ENCODE data around the gene C14orf180. TPM values are rescaled to one million over a fixed set of nuclear protein-coding genes. Genes with fewer than 3 reads are reported as not detected.

The C14orf180 gene
- polyA plus RNA-seq, 2 of the 4 experiments (the other 2 are of a cell fraction), result not detected

- CTCF ChIA-PET, result interaction anchor here (1.5 to 3.9 kb wide), 3 partner anchors 12 to 415 kb away, joined by 5 to 32 read pairs (median 20); no protein-coding TSS in a partner anchor
Observed at GRCh38 chr14:104552738-104553125, 26.8 kb upstream of the C14orf180 start.

GRCh38 chr14:104553166-104554087, 26.1 kb upstream of the C14orf180 start:
- DNase-seq (ENCODE audit: low read depth in 1 of 2, low spot score in 1 of 2) (no peak), ATAC-seq (no peak), FAIRE-seq (no peak)
- H3K4me1 ChIP-seq, result no peaks in the 10 kb centered on the region
- no peak overlapping the region for H3K27ac ChIP-seq
- no peaks in the 10 kb centered on the region for H3K9me3 ChIP-seq
- WGBS (ENCODE audit: missing lambda C conversion rate), result 46% methylated on average over 26 of the region's 30 CpGs
- ChIA-PET CTCF (interaction anchor here (0.7 to 3.9 kb wide), 5 partner anchors 11 to 459 kb away, joined by 3 to 32 read pairs (median 3); no protein-coding TSS in a partner anchor), POLR2A (interaction anchor here (1.4 kb wide), 1 partner anchor 11 kb away, joined by 3 read pairs; no protein-coding TSS in a partner anchor)
- no peak overlapping the region for H3K4me2 ChIP-seq
- TF ChIP-seq SREBF2 (IDR thresholded peaks at IDR 0.05) (no peak), TFCP2L1 (CRISPR knock-in tag; IDR thresholded peaks at IDR 0.05) (no peak), RFX5 (IDR thresholded peaks at IDR 0.05) (no peak), CTCF (IDR thresholded peaks at IDR 0.05) (no peak), CBX8 (IDR thresholded peaks at IDR 0.05) (no peak), BCL3 (IDR thresholded peaks at IDR 0.05) (no peak), RAD21 (conservative IDR thresholded peaks at IDR 0.05 in 1 of 2, IDR thresholded peaks at IDR 0.05 in 1 of 2) (no peak)
- H3K4me3 ChIP-seq, result no peak overlapping the region

More at GRCh38 chr14:104552738-104553125, 26.8 kb upstream of the C14orf180 start:
- POLR2A ChIA-PET, result no interaction called here
- TF ChIP-seq FOXS1 (CRISPR knock-in tag; IDR thresholded peaks at IDR 0.05), result no peak
- TF ChIP-seq MAX (IDR thresholded peaks at IDR 0.05), result no peak
- Histone ChIP-seq H3K27ac (no peak overlapping the region), H3K4me1 (no peaks in the 10 kb centered on the region), H3K9me3 (no peaks in the 10 kb centered on the region), H3K4me3 (no peak overlapping the region), H3K4me2 (no peak overlapping the region)
- ATAC-seq (no peak), DNase-seq (ENCODE audit: low read depth in 1 of 2, low spot score in 1 of 2) (no peak), FAIRE-seq (no peak)
- 28% methylated on average over 8 of the region's 9 CpGs for WGBS (ENCODE audit: missing lambda C conversion rate)

- ChIA-PET POLR2A (interaction anchor here (1.4 kb wide), 1 partner anchor 10 kb away, joined by 3 read pairs; no protein-coding TSS in a partner anchor), CTCF (interaction anchor here (1.0 to 3.9 kb wide), 6 partner anchors 10 to 477 kb away, joined by 3 to 32 read pairs (median 4); no protein-coding TSS in a partner anchor)
- no peak overlapping the region for H3K4me2 ChIP-seq
- H3K27ac ChIP-seq, result no peak overlapping the region
- no peak overlapping the region for H3K4me3 ChIP-seq
- 61% methylated on average over 9 of the region's 12 CpGs for WGBS (ENCODE audit: missing lambda C conversion rate)
- DNase-seq (ENCODE audit: low read depth in 1 of 2, low spot score in 1 of 2) (no peak), FAIRE-seq (no peak), ATAC-seq (no peak)
- no peaks in the 10 kb centered on the region for H3K9me3 ChIP-seq
- no peaks in the 10 kb centered on the region for H3K4me1 ChIP-seq
- no peak for TF ChIP-seq MAFK (IDR thresholded peaks at IDR 0.05; ENCODE audit: partially characterized antibody)
- TF ChIP-seq ATOH8 (CRISPR knock-in tag; IDR thresholded peaks at IDR 0.05; ENCODE audit: low read depth), result no peak
- TF ChIP-seq MYC (IDR thresholded peaks at IDR 0.05; ENCODE audit: borderline replicate concordance, low read length), result no peak
- no peak for TF ChIP-seq RCOR1 (IDR thresholded peaks at IDR 0.05; ENCODE audit: low read depth, low read length)
- TF ChIP-seq ZSCAN20 (CRISPR knock-in tag; IDR thresholded peaks at IDR 0.05), result no peak
- TF ChIP-seq EHF (CRISPR knock-in tag; IDR thresholded peaks at IDR 0.05), result no peak
- no peak for TF ChIP-seq HOXB13 (CRISPR knock-in tag; IDR thresholded peaks at IDR 0.05; ENCODE audit: low read depth)
- no peak for TF ChIP-seq HES2 (IDR thresholded peaks at IDR 0.05)
- TF ChIP-seq PBX3 (IDR thresholded peaks at IDR 0.05), result no peak
Observed at GRCh38 chr14:104554088-104554607, 25.4 kb upstream of the C14orf180 start.
